ENCODE data around the gene TNFRSF11A. TPM values are rescaled to one million over a fixed set of nuclear protein-coding genes. Genes with fewer than 3 reads are reported as not detected.

TNFRSF11A gene
- total RNA-seq, 2 donors from 2014 or later = 4.9 to 14.2 TPM

GRCh38 chr18:62404881-62405280 is 79.8 kb downstream of the TNFRSF11A start:
- no peaks in the 10 kb centered on the region for H3K9me3 ChIP-seq
- no peak overlapping the region for H3K27ac ChIP-seq
- no peaks in the 10 kb centered on the region for H3K4me1 ChIP-seq (ENCODE audit: control insufficient read depth in 1 of 2, low read depth in 2 of 2)
- ATAC-seq (ENCODE audit: insufficient number of reproducible peaks, low FRiP score, low read depth) (no peak), DNase-seq (ENCODE audit: low spot score) (no peak)
- no peaks in the 10 kb centered on the region for H3K36me3 ChIP-seq
- TF ChIP-seq CTCF (IDR thresholded peaks at IDR 0.05) = no peak
- no peak overlapping the region for H3K4me3 ChIP-seq
- H3K27me3 ChIP-seq (replicated peaks; ENCODE audit: insufficient read depth) = no peaks in the 10 kb centered on the region

GRCh38 chr18:62407660-62408059 is 82.5 kb downstream of the TNFRSF11A start:
- no peak for DNase-seq (ENCODE audit: low spot score)

GRCh38 chr18:62409821-62410220 is 84.7 kb downstream of the TNFRSF11A start:
- H3K27me3 ChIP-seq (replicated peaks; ENCODE audit: insufficient read depth) = no peaks in the 10 kb centered on the region
- H3K9me3 ChIP-seq = no peaks in the 10 kb centered on the region
- no peaks in the 10 kb centered on the region for H3K36me3 ChIP-seq
- no peak overlapping the region for H3K4me3 ChIP-seq
- no peak for TF ChIP-seq CTCF (IDR thresholded peaks at IDR 0.05)
- no peaks in the 10 kb centered on the region for H3K4me1 ChIP-seq (ENCODE audit: control insufficient read depth in 1 of 2, low read depth in 2 of 2)
- ATAC-seq (ENCODE audit: insufficient number of reproducible peaks, low FRiP score, low read depth) = no peak
- DNase-seq (ENCODE audit: low spot score) = no peak
- no peak overlapping the region for H3K27ac ChIP-seq

More at GRCh38 chr18:62407660-62408059, 82.5 kb downstream of the TNFRSF11A start:
- H3K4me1 ChIP-seq (ENCODE audit: control insufficient read depth in 1 of 2, low read depth in 2 of 2) = no peaks in the 10 kb centered on the region
- H3K4me3 ChIP-seq = no peak overlapping the region
- no peak for ATAC-seq (ENCODE audit: insufficient number of reproducible peaks, low FRiP score, low read depth)
- no peaks in the 10 kb centered on the region for H3K27me3 ChIP-seq (replicated peaks; ENCODE audit: insufficient read depth)
- no peak overlapping the region for H3K27ac ChIP-seq
- no peaks in the 10 kb centered on the region for H3K9me3 ChIP-seq
- no peak for TF ChIP-seq CTCF (IDR thresholded peaks at IDR 0.05)
- H3K36me3 ChIP-seq = no peaks in the 10 kb centered on the region

DNA sequence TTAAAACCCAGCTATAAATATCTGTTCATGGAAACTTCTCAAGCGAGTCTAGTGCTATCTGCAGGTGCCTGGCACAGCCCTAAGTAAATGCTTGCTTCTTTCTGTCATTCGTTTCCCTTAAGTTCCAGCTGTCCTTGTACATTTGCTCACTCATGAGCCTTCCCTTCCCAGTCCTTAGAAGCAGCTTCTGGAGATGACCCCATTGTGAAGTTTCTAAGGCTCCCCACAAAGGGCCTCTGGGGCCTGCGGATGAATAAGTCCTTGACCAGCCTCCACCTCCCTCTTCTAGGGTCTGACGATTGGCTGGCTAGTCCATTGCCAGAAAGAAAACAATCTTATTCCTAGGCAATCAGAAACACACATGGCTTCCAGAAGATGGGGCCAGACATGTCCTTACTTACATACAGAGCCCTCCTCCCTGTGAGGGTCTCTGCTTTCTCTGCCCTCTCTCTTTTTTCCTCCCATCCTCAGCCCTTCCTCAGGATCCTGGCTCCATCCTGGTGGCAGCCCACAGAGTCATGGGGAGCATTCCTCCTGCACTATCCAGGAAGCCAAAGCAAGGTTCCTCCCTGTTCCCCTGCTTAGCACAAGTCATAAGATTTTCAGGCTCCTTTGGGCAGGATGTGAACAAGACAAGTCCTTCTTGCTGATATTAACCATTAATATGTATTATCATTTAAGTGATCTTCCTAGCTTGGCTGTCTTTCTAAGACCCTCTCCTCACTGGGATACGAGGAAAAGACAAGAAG is 87.3 kb downstream of the TNFRSF11A start:
- H3K27ac ChIP-seq = no peak overlapping the region
- TF ChIP-seq CTCF (IDR thresholded peaks at IDR 0.05) = no peak
- no peaks in the 10 kb centered on the region for H3K9me3 ChIP-seq
- no peaks in the 10 kb centered on the region for H3K27me3 ChIP-seq (replicated peaks; ENCODE audit: insufficient read depth)
- no peaks in the 10 kb centered on the region for H3K4me1 ChIP-seq (ENCODE audit: control insufficient read depth in 1 of 2, low read depth in 2 of 2)
- H3K4me3 ChIP-seq = no peak overlapping the region
- ATAC-seq (ENCODE audit: insufficient number of reproducible peaks, low FRiP score, low read depth) = no peak
- no peaks in the 10 kb centered on the region for H3K36me3 ChIP-seq
- DNase-seq (ENCODE audit: low spot score) = no peak

- Histone ChIP-seq H3K4me3 (no peak overlapping the region), H3K36me3 (no peaks in the 10 kb centered on the region), H3K9me3 (no peaks in the 10 kb centered on the region), H3K27ac (no peak overlapping the region), H3K4me1 (ENCODE audit: control insufficient read depth in 1 of 2, low read depth in 2 of 2) (no peaks in the 10 kb centered on the region), H3K27me3 (replicated peaks; ENCODE audit: insufficient read depth) (no peaks in the 10 kb centered on the region)
- no peak for TF ChIP-seq CTCF (IDR thresholded peaks at IDR 0.05)
- ATAC-seq (ENCODE audit: insufficient number of reproducible peaks, low FRiP score, low read depth) (no peak), DNase-seq (ENCODE audit: low spot score) (no peak)
Observed at GRCh38 chr18:62413206-62413605, 88.1 kb downstream of the TNFRSF11A start.
